Activated B cell treated with CpG ODN at 0.5 μM for 24 hours (primary cell): Measurements from ENCODE around the gene PXDN. TPM values are rescaled to one million over a fixed set of nuclear protein-coding genes. Genes with fewer than 3 reads are reported as not detected.

Experiments used
- ATAC-seq: fragments of 200-7000 bp; cut with Tn5 transposase; one replicate; pipeline ENCODE4 v1.10.0; 2021; ENCODE audit warnings: low read depth, mild to moderate bottlenecking, moderate library complexity
- CTCF ChIA-PET: fragments of 350-600 bp; sonication (Branson Sonifier 250); formaldehyde crosslinking; loops from one replicate; lab custom pipeline; 2021; ENCODE audit warnings: antibody characterized with exemption; lab: Charles Lee
- POLR2A ChIA-PET: fragments of 350-600 bp; sonication (Branson Sonifier 250); formaldehyde crosslinking; loops from one replicate; lab custom pipeline; 2021; ENCODE audit warnings: antibody characterized with exemption; lab: Charles Lee
- DNase-seq: peaks from one replicate; pipeline ENCODE4 v3.0.0; 2022
- H3K27ac Mint-ChIP-seq: one replicate; pipeline ENCODE4 v1.8.0; 2020; ENCODE audit warnings: mixed read lengths
- H3K27me3 Mint-ChIP-seq: one replicate; pipeline ENCODE4 v1.8.0; 2021; ENCODE audit warnings: mixed read lengths
- H3K36me3 Mint-ChIP-seq: one replicate; pipeline ENCODE4 v1.8.0; 2021; ENCODE audit warnings: low read depth, mixed read lengths
- H3K4me1 Mint-ChIP-seq: one replicate; pipeline ENCODE4 v1.8.0; 2021; ENCODE audit warnings: mixed read lengths
- H3K4me3 Mint-ChIP-seq: one replicate; pipeline ENCODE4 v1.8.0; 2020; ENCODE audit warnings: mild to moderate bottlenecking, mixed read lengths
- H3K9me3 Mint-ChIP-seq: one replicate; pipeline ENCODE4 v1.8.0; 2020; ENCODE audit warnings: mixed read lengths
- intact Hi-C: fragments of 100-400 bp; cut with micrococcal nuclease; formaldehyde crosslinking; loops from one replicate; pipeline ENCODE4 v1.15.1; 2024
- total RNA-seq: library from RNA; stranded (reverse); gene quantifications from 2 replicates; pipeline ENCODE4 v1.2.3, GENCODE V29; 2022
- TF ChIP-seq, protein P1 (sequence below): fragments of 200-600 bp; IDR thresholded peaks from one replicate; pipeline ENCODE4 v1.8.0; 2022; ENCODE audit warnings: antibody characterized with exemption, mild to moderate bottlenecking

Gene PXDN
- total RNA-seq, 1 donor from 2014 or later: 1.1 TPM

DNA sequence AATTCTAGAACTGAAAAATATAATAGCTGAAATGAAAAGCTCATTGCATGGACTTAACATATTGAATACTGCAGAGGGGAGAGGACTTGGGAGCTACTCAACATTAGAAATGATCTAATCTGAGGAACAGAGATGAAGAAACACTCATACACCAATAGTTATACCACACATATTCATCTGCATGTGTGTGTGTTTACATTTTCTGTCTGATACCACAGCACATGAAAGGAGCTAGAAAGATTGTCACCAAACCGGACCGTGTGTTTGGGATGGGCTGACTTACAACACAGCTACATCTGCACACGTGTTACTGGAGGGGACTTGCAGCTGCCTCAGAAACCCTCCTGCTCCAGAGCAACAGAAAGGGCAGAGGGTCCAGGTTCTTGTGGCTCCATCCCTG is 47.8 kb downstream of the PXDN start:
- Mint-ChIP-seq H3K4me3 (no peak overlapping the region), H3K9me3 (peaks cover 7% of the 10 kb centered on the region)
- no peak for ATAC-seq

DNA sequence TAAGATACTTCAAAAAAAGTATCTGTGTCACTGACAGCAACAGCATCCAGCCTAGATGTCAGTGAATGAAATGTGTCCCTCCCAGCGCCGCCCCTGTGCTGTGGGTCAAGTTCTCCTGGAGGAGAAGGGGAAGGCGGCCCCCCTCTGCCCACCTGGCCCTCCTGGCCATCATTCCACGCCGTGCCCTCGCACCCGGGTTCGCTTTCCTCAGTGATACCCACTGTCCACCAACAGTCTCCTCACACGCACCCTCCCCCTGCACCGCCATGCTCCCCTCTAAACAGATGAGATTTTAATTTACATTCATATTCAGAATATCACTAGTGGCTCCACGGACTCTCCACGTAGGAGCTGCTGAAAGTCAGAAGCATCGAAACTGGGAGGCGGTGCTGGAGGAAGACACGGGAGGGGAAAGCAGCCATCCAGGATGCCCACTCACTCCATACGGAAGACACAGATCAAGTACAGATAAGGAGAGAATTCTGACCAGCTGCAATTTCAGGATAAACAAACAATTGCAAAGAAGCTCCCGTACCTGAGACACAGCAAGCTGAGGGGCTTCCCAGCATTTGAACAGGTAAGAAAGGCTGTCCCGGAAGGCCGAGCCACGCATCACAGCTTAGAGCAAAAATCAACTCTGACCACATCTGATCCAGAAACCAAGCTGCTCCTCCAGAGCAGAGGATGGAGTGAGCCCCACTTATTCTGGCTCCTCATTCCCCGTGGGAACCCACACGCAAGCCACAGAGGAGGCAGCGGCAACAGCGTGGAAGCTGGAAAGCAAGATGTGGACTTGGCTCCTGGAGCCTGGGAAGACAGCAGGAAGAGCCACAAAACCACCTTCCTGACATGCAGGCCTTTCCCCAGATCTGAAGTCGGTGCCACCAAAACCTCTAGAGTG is 49.7 kb downstream of the PXDN start:
- Mint-ChIP-seq H3K4me3 (no peak overlapping the region), H3K36me3 (no peaks in the 10 kb centered on the region), H3K27ac (no peak overlapping the region), H3K4me1 (no peaks in the 10 kb centered on the region), H3K27me3 (no peaks in the 10 kb centered on the region), H3K9me3 (peaks cover 7% of the 10 kb centered on the region)
- TF ChIP-seq, protein P1, sequence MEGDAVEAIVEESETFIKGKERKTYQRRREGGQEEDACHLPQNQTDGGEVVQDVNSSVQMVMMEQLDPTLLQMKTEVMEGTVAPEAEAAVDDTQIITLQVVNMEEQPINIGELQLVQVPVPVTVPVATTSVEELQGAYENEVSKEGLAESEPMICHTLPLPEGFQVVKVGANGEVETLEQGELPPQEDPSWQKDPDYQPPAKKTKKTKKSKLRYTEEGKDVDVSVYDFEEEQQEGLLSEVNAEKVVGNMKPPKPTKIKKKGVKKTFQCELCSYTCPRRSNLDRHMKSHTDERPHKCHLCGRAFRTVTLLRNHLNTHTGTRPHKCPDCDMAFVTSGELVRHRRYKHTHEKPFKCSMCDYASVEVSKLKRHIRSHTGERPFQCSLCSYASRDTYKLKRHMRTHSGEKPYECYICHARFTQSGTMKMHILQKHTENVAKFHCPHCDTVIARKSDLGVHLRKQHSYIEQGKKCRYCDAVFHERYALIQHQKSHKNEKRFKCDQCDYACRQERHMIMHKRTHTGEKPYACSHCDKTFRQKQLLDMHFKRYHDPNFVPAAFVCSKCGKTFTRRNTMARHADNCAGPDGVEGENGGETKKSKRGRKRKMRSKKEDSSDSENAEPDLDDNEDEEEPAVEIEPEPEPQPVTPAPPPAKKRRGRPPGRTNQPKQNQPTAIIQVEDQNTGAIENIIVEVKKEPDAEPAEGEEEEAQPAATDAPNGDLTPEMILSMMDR: no peak
- DNase-seq (no peak), ATAC-seq (no peak)
- POLR2A ChIA-PET: no interaction called here
- intact Hi-C loops: no loop called here
- CTCF ChIA-PET: no interaction called here

More for the DNA sequence above, 47.8 kb downstream of the PXDN start:
- no peaks in the 10 kb centered on the region for H3K27me3 Mint-ChIP-seq
- CTCF ChIA-PET: no interaction called here
- TF ChIP-seq, protein P1: no peak
- no peaks in the 10 kb centered on the region for H3K4me1 Mint-ChIP-seq
- no peak for DNase-seq
- no peak overlapping the region for H3K27ac Mint-ChIP-seq
- intact Hi-C loops: no loop called here
- no peaks in the 10 kb centered on the region for H3K36me3 Mint-ChIP-seq
- POLR2A ChIA-PET: no interaction called here

DNA sequence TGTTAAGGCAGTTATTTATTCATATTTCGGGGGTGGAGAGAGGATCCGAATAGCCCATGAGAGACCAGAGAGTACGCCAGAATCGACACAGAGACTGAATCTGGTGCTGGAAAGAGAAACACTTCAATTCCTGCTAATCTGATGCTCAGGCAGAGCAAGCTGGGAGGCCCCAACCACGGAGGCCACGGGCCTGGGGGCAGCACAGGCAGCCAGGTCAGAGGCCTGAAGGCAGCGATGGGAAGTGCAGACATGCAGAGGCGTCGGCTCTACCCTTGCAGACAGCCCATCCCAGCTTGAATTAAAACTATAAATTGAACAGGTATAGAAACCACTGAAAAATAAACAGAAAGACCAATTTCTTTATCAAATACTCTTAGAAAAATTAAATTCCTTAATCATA is 50.6 kb downstream of the PXDN start:
- Mint-ChIP-seq H3K4me3 (no peak overlapping the region), H3K9me3 (peaks cover 7% of the 10 kb centered on the region), H3K27ac (no peak overlapping the region), H3K27me3 (no peaks in the 10 kb centered on the region), H3K36me3 (no peaks in the 10 kb centered on the region), H3K4me1 (no peaks in the 10 kb centered on the region)
- TF ChIP-seq, protein P1: no peak
- ChIA-PET POLR2A (no interaction called here), CTCF (no interaction called here)
- intact Hi-C loops: no loop called here
- DNase-seq (no peak), ATAC-seq (no peak)

DNA sequence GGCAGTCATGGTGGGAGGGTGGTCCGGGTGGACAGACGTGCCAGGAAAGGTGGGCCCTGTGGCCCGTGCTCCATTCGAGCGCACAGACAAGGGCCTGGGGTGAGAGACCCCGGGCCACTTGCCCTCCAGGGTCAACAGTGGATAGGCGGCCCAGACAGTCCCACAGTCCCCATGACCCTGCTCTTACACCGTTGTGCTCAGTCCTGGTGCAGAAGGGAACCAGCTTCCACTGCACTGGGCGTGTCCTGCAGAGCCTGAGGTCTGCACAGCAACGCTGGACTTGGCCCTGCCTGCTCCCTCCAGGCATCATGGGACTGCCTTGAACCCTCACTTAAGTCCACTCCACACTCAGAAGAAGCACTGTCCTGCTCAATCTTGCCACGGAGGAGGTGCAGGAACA is 52.0 kb downstream of the PXDN start:
- TF ChIP-seq, protein P1: no peak
- ChIA-PET CTCF (no interaction called here), POLR2A (no interaction called here)
- intact Hi-C loops: no loop called here
- no peaks in the 10 kb centered on the region for H3K36me3 Mint-ChIP-seq
- no peak overlapping the region for H3K27ac Mint-ChIP-seq
- H3K4me3 Mint-ChIP-seq: no peak overlapping the region
- H3K4me1 Mint-ChIP-seq: no peaks in the 10 kb centered on the region
- no peaks in the 10 kb centered on the region for H3K27me3 Mint-ChIP-seq
- ATAC-seq (no peak), DNase-seq (no peak)
- peaks cover 7% of the 10 kb centered on the region for H3K9me3 Mint-ChIP-seq

DNA sequence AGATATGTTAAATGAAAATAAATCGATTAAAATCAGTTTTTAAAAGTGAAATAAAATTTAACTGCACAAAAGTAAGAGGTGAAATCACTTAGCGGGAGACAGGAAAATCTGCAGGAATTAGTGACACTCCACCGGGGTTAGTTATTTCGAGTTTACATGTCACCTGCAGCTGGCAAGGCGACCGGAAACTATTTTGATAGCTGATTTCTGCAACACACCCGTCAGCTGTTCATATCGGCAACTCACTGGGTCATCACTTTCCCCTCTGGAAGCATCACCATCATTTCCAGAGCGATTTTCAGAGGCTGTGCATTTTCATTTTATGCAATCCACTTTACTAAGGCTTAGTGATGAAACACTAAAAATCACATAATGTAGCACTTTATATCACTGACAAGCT is 52.9 kb downstream of the PXDN start:
- ChIA-PET POLR2A (no interaction called here), CTCF (no interaction called here)
- Mint-ChIP-seq H3K36me3 (no peaks in the 10 kb centered on the region), H3K9me3 (peaks cover 3% of the 10 kb centered on the region), H3K4me3 (no peak overlapping the region), H3K27me3 (no peaks in the 10 kb centered on the region), H3K27ac (no peak overlapping the region), H3K4me1 (no peaks in the 10 kb centered on the region)
- TF ChIP-seq, protein P1: no peak
- no peak for ATAC-seq
- intact Hi-C loops: no loop called here
- no peak for DNase-seq
